ENCODE results near the gene PODXL. TPM values are rescaled to one million over a fixed set of nuclear protein-coding genes. Genes with fewer than 3 reads are reported as not detected.
A peak's percentile ranks its signal among the peaks of the same experiment; 100 is the strongest.

Gene PODXL
- total RNA-seq, 1 experiment from 2014 or later, result 32.3 TPM

DNA sequence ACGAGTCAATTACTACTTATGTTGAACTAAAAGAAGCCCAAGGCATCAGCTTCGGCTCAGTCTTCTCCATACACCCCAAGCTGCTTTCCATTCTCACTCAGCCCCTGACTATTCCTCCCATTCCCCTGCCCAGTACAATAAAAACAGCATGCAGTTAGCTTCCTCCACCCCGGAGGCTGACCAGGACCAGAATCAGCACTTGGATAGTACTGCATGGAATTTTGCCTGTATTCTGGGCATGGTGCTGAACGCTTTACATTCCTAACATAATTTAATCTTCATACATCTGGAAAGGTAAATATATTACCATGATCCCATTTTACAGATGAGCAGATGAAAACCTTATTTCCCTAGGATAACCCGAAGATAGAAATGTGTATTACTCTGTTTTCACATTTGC lies 7.5 kb upstream of the PODXL start:
- Histone ChIP-seq H3K4me1 (ENCODE audit: control insufficient read depth, insufficient read depth, low read length) (no peaks in the 10 kb centered on the region), H3K9me3 (ENCODE audit: control insufficient read depth, insufficient read depth, low read depth, low read length) (no peaks in the 10 kb centered on the region), H3K27me3 (ENCODE audit: control insufficient read depth, insufficient read depth, low read length) (peaks cover under 1% of the 10 kb centered on the region; the same call in 1 of the 2 replicates), H3K4me3 (ENCODE audit: low read depth in 2 of 2, low read length in 2 of 2) (no peak overlapping the region), H3K27ac (ENCODE audit: low read length) (no peak overlapping the region), H3K36me3 (ENCODE audit: control insufficient read depth, insufficient read depth, low read length) (no peaks in the 10 kb centered on the region)
- no TSS peak for BruUV-seq (replicated peaks)
- ChIA-PET CTCF (no interaction called here), POLR2A (no interaction called here)
- DNase-seq (ENCODE audit: low read depth, low spot score), result no peak
- no peak for TF ChIP-seq SIN3A (IDR thresholded peaks at IDR 0.05; ENCODE audit: borderline replicate concordance, insufficient read depth, low read depth, low read length)
- TF ChIP-seq, protein P1, sequence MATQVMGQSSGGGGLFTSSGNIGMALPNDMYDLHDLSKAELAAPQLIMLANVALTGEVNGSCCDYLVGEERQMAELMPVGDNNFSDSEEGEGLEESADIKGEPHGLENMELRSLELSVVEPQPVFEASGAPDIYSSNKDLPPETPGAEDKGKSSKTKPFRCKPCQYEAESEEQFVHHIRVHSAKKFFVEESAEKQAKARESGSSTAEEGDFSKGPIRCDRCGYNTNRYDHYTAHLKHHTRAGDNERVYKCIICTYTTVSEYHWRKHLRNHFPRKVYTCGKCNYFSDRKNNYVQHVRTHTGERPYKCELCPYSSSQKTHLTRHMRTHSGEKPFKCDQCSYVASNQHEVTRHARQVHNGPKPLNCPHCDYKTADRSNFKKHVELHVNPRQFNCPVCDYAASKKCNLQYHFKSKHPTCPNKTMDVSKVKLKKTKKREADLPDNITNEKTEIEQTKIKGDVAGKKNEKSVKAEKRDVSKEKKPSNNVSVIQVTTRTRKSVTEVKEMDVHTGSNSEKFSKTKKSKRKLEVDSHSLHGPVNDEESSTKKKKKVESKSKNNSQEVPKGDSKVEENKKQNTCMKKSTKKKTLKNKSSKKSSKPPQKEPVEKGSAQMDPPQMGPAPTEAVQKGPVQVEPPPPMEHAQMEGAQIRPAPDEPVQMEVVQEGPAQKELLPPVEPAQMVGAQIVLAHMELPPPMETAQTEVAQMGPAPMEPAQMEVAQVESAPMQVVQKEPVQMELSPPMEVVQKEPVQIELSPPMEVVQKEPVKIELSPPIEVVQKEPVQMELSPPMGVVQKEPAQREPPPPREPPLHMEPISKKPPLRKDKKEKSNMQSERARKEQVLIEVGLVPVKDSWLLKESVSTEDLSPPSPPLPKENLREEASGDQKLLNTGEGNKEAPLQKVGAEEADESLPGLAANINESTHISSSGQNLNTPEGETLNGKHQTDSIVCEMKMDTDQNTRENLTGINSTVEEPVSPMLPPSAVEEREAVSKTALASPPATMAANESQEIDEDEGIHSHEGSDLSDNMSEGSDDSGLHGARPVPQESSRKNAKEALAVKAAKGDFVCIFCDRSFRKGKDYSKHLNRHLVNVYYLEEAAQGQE (IDR thresholded peaks at IDR 0.05; ENCODE audit: insufficient read depth in 1 of 2, low read depth in 2 of 2, low read length in 1 of 2), result peak in 1 of 2 experiments; percentile 31; a peak in 1 of 4 replicates
- intact Hi-C loops (cut with micrococcal nuclease; ENCODE audit: unreplicated experiment), result no loop called here
- in situ Hi-C loops (cut with HindIII; ENCODE audit: low pct_unique_long_range_greater_than_20kb, low sequenced_read_pairs), result no loop called here
- ATAC-seq, result no peak

DNA sequence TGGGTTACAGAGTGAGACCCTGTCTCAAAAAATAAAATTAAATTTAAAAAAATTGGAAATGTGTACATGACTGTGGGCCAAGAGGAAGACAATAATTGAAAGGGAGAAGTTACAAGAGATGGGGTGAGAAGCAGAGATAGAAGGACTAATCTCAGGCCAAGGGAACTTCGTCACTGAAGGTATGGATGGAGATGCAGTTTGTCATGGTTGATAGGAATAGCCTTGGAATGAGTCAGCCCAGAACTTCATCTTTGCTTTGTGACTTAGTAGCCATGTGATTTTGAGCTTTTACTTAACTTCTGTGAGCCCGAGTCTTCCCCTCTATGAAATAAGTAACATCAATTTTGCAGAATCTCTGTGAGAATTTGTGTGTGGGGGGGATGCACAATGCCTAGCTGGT lies 6.5 kb upstream of the PODXL start:
- BruUV-seq (replicated peaks), result no TSS peak
- Histone ChIP-seq H3K27me3 (ENCODE audit: control insufficient read depth, insufficient read depth, low read length) (peaks cover 5% of the 10 kb centered on the region), H3K27ac (ENCODE audit: low read length) (no peak overlapping the region), H3K9me3 (ENCODE audit: control insufficient read depth, insufficient read depth, low read depth, low read length) (no peaks in the 10 kb centered on the region), H3K4me3 (ENCODE audit: low read depth in 2 of 2, low read length in 2 of 2) (no peak overlapping the region), H3K4me1 (ENCODE audit: control insufficient read depth, insufficient read depth, low read length) (peaks cover under 1% of the 10 kb centered on the region; the same call in 1 of the 2 replicates), H3K36me3 (ENCODE audit: control insufficient read depth, insufficient read depth, low read length) (no peaks in the 10 kb centered on the region)
- intact Hi-C loops (cut with micrococcal nuclease; ENCODE audit: unreplicated experiment), result no loop called here
- DNase-seq (ENCODE audit: low read depth, low spot score), result no peak
- no peak for TF ChIP-seq POLR2AphosphoS5 (IDR thresholded peaks at IDR 0.05; ENCODE audit: low read depth, low read length)
- no peak for TF ChIP-seq SIN3A (IDR thresholded peaks at IDR 0.05; ENCODE audit: borderline replicate concordance, insufficient read depth, low read depth, low read length)
- TF ChIP-seq, protein P2, sequence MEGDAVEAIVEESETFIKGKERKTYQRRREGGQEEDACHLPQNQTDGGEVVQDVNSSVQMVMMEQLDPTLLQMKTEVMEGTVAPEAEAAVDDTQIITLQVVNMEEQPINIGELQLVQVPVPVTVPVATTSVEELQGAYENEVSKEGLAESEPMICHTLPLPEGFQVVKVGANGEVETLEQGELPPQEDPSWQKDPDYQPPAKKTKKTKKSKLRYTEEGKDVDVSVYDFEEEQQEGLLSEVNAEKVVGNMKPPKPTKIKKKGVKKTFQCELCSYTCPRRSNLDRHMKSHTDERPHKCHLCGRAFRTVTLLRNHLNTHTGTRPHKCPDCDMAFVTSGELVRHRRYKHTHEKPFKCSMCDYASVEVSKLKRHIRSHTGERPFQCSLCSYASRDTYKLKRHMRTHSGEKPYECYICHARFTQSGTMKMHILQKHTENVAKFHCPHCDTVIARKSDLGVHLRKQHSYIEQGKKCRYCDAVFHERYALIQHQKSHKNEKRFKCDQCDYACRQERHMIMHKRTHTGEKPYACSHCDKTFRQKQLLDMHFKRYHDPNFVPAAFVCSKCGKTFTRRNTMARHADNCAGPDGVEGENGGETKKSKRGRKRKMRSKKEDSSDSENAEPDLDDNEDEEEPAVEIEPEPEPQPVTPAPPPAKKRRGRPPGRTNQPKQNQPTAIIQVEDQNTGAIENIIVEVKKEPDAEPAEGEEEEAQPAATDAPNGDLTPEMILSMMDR (IDR thresholded peaks at IDR 0.05), result no peak
- no peak for TF ChIP-seq TCF7L2 (IDR thresholded peaks at IDR 0.05; ENCODE audit: low read depth, low read length)
- TF ChIP-seq, protein P1 (IDR thresholded peaks at IDR 0.05; ENCODE audit: insufficient read depth in 1 of 2, low read depth in 2 of 2, low read length in 1 of 2), result no peak
- in situ Hi-C loops (cut with HindIII; ENCODE audit: low pct_unique_long_range_greater_than_20kb, low sequenced_read_pairs), result no loop called here
- ChIA-PET POLR2A (no interaction called here), CTCF (interaction anchor here (0.6 kb wide), 1 partner anchor 16 kb away, joined by 9 read pairs; no protein-coding TSS in a partner anchor)
- no peak for ATAC-seq
